ENCODE results near the gene FBXO38. TPM values are rescaled to one million over a fixed set of nuclear protein-coding genes. Genes with fewer than 3 reads are reported as not detected.
A peak's percentile ranks its signal among the peaks of the same experiment; 100 is the strongest.

The FBXO38 gene
- total and polyA plus RNA-seq, 9 of the 15 experiments (the other 6 are each of a cell fraction or from before 2014, with no cell fraction given) = 7.4 to 39.4 (median 29.3) TPM

DNA sequence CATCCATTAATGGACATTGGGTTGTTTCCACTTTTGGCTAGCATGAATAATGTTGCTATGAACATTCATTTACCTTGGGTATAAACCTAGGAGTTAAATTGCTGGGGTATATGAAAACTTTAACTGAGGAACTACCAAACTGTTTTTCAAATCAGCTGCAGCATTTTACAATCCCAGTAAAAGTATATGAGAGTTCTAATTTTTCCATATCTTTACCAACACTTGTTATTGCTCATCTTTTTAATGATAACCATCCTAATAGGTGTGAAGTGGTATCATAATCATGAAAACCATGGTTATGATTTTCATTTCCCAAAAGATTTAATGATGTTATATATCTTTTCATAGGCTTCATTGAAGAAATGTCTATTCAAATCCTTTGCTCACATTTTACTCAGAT is 15.5 kb upstream of the FBXO38 start:
- no peak for TF ChIP-seq ZNF830 (CRISPR knock-in tag; IDR thresholded peaks at IDR 0.05)
- TF ChIP-seq, protein P1, sequence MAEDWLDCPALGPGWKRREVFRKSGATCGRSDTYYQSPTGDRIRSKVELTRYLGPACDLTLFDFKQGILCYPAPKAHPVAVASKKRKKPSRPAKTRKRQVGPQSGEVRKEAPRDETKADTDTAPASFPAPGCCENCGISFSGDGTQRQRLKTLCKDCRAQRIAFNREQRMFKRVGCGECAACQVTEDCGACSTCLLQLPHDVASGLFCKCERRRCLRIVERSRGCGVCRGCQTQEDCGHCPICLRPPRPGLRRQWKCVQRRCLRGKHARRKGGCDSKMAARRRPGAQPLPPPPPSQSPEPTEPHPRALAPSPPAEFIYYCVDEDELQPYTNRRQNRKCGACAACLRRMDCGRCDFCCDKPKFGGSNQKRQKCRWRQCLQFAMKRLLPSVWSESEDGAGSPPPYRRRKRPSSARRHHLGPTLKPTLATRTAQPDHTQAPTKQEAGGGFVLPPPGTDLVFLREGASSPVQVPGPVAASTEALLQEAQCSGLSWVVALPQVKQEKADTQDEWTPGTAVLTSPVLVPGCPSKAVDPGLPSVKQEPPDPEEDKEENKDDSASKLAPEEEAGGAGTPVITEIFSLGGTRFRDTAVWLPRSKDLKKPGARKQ (CRISPR knock-in tag; IDR thresholded peaks at IDR 0.05) = no peak
- TF ChIP-seq, protein P2, sequence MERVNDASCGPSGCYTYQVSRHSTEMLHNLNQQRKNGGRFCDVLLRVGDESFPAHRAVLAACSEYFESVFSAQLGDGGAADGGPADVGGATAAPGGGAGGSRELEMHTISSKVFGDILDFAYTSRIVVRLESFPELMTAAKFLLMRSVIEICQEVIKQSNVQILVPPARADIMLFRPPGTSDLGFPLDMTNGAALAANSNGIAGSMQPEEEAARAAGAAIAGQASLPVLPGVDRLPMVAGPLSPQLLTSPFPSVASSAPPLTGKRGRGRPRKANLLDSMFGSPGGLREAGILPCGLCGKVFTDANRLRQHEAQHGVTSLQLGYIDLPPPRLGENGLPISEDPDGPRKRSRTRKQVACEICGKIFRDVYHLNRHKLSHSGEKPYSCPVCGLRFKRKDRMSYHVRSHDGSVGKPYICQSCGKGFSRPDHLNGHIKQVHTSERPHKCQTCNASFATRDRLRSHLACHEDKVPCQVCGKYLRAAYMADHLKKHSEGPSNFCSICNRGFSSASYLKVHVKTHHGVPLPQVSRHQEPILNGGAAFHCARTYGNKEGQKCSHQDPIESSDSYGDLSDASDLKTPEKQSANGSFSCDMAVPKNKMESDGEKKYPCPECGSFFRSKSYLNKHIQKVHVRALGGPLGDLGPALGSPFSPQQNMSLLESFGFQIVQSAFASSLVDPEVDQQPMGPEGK (CRISPR knock-in tag; IDR thresholded peaks at IDR 0.05; ENCODE audit: borderline replicate concordance) = no peak
- no peak for TF ChIP-seq ZFP36 (IDR thresholded peaks at IDR 0.05; ENCODE audit: low read depth, low read length, partially characterized antibody)
- TF ChIP-seq RBM25 (IDR thresholded peaks at IDR 0.05; ENCODE audit: low read depth, low read length, severe bottlenecking) = peak; percentile 59
- 0 out of 2 replicates have a peak, but pooled peaks have one; percentile 19 for TF ChIP-seq ZNF184 (CRISPR knock-in tag; IDR thresholded peaks at IDR 0.05)
- no peak for TF ChIP-seq SMC3 (conservative IDR thresholded peaks at IDR 0.05; ENCODE audit: insufficient read depth, low read depth, low read length)
- Histone ChIP-seq H3K79me2 (ENCODE audit: control insufficient read depth, insufficient read depth, low read length) (no peaks in the 10 kb centered on the region), H3K4me2 (ENCODE audit: insufficient read depth, low read length) (no peak overlapping the region), H3K9me1 (ENCODE audit: control insufficient read depth, insufficient read depth, low read length) (no peaks in the 10 kb centered on the region), H3K4me3 (no peak overlapping the region), H4K20me1 (replicated peaks; ENCODE audit: control insufficient read depth, insufficient read depth, low read length) (no peaks in the 10 kb centered on the region), H3K9ac (ENCODE audit: insufficient read depth in 1 of 2, low read depth in 2 of 2, low read length in 2 of 2) (no peak overlapping the region), H3K27ac (ENCODE audit: extremely low read depth, low read depth, low read length) (no peak overlapping the region), H2AFZ (ENCODE audit: low read depth, low read length) (no peak overlapping the region), H3K36me3 (ENCODE audit: control insufficient read depth, insufficient read depth, low read length) (no peaks in the 10 kb centered on the region), H3K9me3 (replicated peaks; ENCODE audit: control insufficient read depth, insufficient read depth, low read depth, low read length) (no peaks in the 10 kb centered on the region), H3K27me3 (ENCODE audit: control insufficient read depth in 2 of 2, insufficient read depth in 2 of 2, low read length in 2 of 2) (no peaks in the 10 kb centered on the region), H3K4me1 (replicated peaks in 1 of 2; ENCODE audit: control insufficient read depth in 2 of 2, insufficient read depth in 2 of 2, low read length in 2 of 2) (no peaks in the 10 kb centered on the region)
- ATAC-seq (no peak), DNase-seq (ENCODE audit: extremely low read depth in 1 of 4, low spot score in 3 of 4) (no peak), FAIRE-seq (no peak)
- ChIA-PET POLR2A (no interaction called here), CTCF (ENCODE audit: low intra/inter-chr PET ratio) (no interaction called here)
- intact Hi-C loops (cut with micrococcal nuclease) = no loop called here
- in situ Hi-C loops (cut with MboI) = no loop called here
- no TSS peak for BruUV-seq (replicated peaks)

Data from K562 (cell line).